ENCODE results near the gene ADGRL2.

GRCh38 chr1:81803431-81804110 is 2.8 kb downstream of the ADGRL2 start:
- TF ChIP-seq ZNF274 (IDR thresholded peaks at IDR 0.05; ENCODE audit: low read depth, low read length) (no peak), RAD21 (IDR thresholded peaks at IDR 0.05; ENCODE audit: low read depth) (no peak), EZH2 (IDR thresholded peaks at IDR 0.05) (no peak), CTCF (IDR thresholded peaks at IDR 0.05 in 2 of 3, conservative IDR thresholded peaks at IDR 0.05 in 1 of 3; ENCODE audit: borderline replicate concordance in 1 of 3, insufficient read depth in 1 of 3, low read depth in 2 of 3, low read length in 2 of 3) (no peak), SP1 (IDR thresholded peaks at IDR 0.05; ENCODE audit: low read depth) (no peak)
